Stimulated activated CD8-positive, alpha-beta memory T cell treated with anti-CD3 and anti-CD28 coated beads, Interleukin-15, amount 100 ng/mL, for 1 hour (primary cell): ENCODE measurements around the gene CCL11.

Experiments
- DNase-seq: peaks from one replicate; pipeline ENCODE4 v3.0.0-alpha.2; 2020; ENCODE audit warnings: low read depth

CCL11 gene

DNA sequence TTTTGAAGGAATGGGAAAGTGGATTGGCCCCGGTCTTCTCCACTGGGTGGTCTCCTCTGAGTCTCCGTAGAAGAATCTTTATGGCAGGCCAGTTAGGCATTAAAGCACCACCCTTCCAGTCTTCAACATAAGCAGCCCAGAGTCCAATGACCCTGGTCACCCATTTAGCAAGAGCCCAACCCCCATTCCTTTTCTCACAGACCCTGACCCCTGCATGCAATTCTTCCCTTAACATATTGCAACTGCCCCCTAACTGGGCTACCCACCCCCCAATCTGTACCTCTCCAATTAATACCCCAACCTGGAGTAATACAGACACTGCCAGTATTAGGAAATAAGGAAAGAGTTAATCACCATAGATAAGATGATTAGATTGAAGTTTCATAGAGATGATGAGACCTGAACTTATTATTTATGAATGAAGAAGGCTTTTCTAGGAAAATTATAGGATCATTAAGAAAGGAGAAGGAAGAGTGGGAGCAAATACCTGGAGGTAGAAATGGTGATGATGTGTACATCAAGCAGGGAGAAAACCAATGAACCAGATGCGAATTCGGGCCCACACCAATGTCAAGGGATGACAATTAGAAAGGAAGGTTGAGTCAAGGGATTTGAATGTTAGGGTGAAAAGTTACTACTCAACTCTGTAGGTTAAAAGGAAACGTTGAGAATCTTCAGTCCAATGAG is 28.1 kb upstream of the CCL11 start:
- no peak for DNase-seq

DNA sequence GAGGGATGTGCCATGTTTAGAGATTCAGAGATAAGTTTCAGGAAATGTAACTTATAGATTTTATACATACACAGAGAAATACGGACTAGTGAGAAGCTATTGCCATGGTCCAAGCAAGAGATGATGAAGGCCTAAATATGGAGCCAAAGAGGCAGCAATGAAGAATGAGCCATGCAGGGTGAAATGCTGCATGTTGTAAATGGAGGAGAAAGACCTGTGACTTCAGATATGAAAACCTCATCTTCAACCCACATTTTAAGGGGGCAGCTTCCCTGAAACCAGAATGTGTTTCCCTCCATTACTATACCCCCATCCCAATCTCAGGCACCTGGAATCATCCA is 27.6 kb upstream of the CCL11 start:
- no peak for DNase-seq

DNA sequence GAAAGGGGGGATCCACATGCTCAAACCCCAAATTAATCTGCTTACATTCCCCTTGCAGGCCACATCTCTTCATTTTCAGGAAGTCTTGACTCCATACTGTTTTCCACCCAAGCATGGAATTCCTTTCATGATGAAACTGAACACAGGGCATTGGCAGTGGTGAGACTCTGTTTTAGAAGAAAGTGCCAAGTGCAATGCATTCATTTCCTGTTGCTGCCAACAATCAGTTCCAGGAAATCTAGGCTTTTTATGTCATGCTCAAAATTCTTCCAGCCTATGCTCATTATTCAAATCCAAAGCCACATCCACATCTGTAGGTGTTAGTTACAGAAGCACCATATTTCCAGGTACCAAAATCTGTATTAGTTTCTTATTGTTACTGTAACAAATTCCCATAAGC is 26.4 kb upstream of the CCL11 start:
- DNase-seq: no peak

DNA sequence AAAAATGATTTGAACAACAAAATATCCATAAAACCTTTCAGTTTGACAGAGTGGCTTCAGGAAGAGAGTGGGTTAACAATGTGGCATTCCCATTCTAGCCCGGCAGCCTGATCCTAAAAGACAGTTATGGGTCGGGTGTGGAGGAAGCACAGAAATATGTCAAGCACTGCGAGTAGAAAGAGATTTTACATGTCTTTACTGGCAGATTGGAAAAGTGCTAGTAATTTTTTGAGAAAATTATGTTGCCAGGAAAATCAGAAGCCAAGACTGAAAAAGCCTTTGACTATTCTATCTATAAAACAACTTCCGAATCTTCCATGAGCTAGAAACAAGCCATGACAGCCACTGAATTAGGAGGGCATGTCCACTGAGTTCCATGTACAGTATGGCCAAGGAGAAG is 24.7 kb upstream of the CCL11 start:
- DNase-seq: no peak

DNA sequence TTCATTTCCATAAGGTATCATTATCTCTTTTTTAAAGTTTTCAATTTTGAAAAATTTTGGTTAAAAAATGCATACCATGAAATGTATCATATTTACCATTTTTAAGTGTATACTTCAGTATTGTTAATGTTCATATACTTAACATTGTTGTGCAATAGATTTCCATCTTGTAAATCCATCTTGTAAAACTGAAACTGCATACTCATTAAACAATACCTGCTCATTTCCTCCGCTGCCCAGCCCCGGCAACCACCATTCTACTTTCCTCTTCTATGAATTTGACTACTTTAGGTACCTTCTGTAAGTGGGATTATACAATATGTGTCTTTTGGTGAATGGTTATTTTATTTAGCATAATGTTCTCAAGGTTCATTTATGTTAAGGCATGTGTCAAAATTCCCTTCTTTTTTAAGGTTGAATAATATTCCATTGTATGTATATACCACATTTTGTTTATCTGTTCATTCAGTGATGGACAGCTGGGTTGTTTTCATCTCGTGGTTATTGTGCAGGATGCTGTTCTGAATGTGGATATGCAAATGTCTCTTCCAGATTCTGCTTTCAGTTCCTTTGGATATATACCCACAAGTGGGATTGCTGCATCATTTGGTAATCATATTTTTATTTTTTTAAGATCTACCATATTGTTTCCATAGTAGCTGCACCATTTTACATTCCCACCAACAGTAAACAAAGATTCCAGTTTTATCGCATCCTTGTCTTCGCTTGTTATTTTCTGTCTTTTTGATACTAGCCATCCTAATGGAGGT is 23.8 kb upstream of the CCL11 start:
- DNase-seq: no peak

DNA sequence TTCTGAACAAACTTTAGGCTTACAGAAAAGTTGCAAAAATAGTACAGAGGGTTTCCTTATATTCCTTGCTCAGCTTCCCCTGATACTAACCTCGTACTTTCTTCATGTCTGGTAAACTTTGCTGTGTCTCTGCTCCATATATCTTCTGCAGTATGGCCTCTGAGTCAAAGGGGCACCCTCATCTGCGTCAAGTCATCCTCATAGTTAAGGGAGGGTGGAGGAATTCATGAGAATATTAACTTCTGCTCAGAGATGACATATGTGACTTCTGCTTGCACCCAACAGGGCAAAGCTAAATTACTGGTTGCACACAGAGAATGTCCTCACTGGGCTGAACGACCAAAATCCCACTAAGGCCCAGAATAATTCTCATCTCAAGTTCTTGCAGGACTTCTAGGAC is 19.8 kb upstream of the CCL11 start:
- DNase-seq: no peak

DNA sequence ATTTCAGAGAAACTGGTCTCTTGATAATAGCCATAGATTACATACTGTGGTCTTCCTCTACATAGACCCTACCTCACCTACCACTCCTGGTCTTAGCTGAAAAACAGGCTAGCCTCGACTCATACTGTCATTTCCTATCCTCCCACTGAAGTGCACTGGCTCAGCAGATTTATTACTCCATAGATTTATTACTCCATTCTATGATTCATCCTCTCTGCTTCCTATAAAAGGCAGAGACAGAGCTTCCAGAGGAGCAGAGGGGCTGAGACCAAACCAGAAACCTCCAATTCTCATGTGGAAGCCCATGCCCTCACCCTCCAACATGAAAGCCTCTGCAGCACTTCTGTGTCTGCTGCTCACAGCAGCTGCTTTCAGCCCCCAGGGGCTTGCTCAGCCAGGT is 15.6 kb upstream of the CCL11 start, which contains the start of gene CCL7:
TSS of gene CCL7 (plus strand) at position 253 of the 400 bp plus-strand sequence. CDS start at position 323, 70 bp downstream.
- DNase-seq: no peak

DNA sequence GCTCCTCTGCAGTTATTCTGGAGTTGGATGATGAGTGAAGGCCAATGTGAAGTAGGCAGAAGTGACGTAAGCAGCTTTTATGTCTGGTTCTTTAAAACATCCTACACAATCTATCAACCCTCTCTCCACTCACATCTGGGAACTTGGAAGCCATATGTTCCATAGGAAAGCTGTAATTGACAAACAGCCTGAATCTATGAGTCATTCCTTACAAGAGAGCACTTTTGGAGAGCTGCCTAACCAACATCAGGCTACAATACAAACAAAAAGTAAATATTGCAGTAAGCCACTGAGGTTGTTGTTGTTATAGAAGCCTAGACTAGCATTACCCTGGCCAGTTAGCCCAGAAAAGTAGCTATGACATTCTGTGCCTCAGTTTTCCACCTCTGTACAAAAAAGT is 9.7 kb upstream of the CCL11 start:
- DNase-seq: no peak

DNA sequence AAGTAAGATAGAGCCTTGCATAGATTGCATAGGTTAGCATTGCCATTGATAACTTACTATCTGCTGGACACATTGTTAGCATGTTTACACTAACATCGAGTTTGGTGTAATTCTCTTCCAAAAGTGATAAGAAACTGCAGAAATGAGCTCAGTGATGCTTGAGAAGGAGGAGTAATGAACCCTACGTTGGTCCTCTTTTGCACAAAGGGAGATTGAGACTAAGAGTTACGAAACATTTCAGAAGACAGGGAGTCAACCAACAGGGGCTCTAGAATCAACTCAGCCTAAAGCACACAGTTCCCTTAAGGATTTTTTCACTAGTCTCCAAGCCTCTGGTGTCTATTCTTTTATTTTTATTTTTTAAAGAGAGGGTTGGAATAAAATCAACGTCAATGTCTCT is 8.7 kb upstream of the CCL11 start:
- DNase-seq: no peak

DNA sequence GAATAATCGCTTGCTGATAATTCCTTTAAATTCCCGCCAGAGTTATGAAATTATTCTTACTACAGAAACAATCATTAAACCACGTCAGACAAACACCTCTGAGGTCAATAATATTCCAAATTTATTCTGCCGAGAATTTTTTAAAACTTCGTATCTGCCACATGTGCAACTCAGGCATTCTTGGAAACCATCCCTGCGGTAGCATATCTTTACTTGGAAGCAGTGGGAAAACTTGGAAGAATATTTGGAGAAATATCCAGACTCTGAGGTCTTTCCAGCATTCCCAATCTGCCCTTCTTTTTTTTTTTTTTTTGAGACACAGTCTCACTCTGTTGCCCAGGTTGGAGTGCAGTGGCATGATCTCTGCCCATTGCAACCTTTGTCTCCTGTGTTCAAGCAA is 2.0 kb upstream of the CCL11 start:
- DNase-seq: no peak

DNA sequence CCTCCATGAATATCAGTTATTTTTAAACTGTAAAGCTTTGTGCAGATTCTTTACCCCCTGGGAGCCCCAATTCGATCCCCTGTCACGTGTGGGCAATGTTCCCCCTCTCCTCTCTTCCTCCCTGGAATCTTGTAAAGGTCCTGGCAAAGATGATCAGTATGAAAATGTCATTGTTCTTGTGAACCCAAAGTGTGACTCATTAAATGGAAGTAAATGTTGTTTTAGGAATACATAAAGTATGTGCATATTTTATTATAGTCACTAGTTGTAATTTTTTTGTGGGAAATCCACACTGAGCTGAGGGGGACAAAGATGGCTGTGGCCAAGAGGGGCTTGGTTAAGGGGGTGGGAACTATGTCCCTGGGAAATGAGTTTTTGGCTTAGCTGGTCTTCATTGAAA is 2.3 kb downstream of the CCL11 start:
- DNase-seq: no peak

DNA sequence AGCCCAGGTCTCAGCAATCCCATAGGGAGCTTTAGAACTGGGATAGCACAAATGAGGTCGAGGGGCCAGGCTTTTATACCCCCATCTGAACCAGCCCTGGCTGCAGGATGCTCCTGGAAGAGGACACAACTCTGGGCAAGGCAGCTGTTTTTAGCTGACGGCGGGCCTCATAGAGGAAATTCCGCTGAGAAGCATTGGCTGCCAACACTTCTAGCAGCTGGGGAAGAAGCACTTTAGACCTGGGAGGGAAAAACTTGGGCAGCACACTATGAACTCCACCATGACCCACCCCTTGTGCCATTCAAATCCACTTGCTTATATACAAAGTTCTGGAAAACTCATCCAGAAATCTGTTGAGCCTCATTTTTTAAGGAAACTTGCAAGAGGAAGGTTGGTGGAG is 5.0 kb downstream of the CCL11 start:
- DNase-seq: no peak

DNA sequence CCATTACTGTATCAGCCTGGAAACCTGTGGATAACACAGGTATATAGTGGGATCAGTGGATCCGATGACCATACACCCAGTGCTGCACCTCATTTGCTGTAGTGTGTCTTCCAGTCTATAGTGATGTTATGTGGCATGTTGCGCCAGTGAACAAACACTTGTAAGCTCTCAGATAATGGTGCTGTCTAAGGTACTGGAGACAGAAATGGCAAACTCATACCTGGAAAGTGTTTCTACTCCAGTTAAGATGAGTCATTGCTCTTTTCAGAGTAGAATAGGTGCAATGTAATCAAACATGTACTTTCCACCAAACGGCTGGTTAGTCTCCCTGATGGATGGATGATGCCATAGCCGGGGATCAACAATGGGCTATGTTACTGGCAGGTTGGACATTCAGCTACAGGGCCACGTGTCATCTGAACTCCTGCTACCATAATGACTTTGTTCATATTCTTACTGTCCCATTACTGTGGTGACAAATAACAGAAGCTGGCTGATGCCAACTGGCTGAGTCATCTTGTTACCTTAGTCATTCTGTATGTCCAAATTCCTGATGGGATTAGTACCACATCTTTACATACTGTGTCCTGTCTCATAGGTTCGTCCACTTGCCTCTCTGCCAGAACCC is 6.3 kb downstream of the CCL11 start:
- DNase-seq: no peak

DNA sequence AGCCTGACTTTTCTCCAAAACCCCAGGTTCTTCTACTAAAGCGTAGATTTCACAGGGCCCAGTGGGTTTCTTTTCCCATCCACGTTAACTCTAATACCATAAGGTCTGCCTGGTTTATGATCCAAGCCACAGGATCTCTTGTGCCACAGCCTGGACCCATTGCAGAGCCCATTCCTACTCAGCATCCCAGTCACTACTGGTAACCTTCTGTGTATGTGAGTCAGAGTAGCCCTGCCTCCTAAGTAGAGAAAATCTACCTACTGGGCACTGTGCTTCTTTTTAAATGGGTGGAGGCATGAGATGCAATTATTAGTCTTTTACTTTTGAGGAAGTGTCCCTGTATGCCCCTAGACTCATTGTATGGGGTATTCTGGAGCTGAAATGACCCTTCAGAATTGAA is 13.5 kb downstream of the CCL11 start:
- DNase-seq: no peak

DNA sequence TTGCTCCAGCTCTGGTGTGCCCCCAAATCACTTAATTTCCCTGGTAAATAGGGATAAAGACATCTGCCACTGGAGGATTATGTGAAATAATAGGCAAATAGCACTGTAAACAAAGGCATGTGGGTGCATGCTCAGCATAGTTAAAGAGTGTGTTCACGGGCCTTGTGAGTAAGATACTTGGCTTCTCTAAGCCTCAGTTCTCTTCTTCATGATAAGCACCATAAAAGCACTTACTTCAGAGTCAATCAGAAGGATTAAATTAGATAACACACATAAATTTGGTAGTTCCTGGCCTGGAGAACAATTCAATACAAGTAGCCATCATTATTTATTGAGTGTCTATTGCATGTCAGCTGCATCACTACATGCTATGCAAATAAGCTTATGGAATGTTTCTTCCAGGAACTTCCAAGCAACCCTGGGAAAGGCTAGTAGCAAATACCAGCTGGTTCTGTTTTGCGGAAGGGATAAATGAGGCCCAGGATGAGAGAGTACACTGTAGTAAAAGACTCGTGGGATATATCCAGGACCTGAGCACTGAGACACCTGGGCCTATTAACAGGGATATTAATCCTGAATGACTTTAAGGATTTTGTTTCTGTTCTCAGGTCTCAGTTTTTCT is 14.5 kb downstream of the CCL11 start:
- no peak for DNase-seq

DNA sequence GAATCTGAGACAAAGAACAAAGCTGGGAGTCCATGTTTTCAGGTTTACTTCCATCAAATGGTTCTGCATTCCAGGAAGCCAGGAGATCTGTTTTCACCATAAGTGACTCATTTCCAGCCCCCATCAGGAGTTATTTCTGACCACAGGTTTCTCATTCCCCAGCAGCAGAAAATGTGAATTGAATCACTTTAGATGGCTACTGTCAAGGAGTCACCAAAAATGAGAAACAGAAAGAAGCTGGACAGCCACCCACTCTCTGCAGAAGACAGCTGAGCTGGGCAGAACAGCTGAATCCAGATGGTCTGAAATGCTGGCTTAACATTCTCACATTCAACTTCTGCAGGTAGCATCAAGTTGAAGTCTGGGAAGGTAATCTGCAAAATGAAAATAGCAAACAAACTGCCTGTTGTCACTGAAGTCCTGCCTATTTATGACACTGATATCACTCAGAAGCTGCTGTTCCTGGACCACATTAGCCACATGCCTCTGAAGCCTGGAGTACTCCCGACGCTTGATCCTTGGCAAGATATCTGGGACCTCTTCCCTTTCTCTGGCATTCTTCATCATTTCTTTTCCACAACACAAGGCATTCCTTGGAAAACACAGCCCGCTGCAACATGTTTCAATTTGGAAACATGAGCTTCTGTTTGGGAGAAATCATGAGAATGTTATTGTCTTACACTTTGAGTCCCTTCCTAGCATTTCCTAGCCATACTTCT is 15.3 kb downstream of the CCL11 start:
- DNase-seq: no peak

DNA sequence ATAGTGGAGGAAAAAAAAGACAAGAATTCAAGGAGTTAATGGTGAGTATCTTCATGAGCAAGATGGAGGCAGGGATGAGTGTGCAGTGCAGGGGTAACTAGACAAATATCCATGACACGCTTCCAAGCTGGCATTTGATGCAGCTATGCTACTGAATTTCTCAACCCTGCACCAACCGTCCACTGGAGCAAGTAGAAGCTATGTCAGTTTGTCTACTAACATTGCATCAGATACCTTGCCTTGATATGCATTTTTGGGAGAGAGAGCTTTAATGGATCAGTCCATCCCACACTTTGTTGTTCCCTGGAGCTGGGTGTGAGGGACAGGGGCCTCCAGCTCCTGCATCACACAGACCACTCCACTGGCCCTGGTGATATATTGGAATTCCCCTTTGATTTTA is 16.4 kb downstream of the CCL11 start:
- no peak for DNase-seq

DNA sequence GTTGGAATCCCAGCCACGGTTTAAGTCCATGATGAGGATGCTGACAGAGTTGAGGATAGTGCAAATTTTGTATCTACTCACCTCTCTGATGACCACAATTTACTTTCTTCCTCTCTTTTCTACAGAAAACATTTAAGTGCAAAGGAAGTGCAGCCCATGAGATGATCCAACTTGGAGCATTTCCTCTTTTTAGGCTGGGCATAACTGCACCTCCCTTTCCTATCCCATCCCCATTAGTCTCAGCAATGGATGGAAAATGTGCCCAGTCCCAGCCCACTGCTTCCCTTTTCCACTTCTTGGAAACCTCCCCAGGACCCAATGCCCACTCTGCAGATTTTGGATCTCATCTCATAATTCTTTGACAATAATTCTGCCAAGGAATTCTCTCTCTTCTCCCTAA is 17.1 kb downstream of the CCL11 start:
- no peak for DNase-seq

DNA sequence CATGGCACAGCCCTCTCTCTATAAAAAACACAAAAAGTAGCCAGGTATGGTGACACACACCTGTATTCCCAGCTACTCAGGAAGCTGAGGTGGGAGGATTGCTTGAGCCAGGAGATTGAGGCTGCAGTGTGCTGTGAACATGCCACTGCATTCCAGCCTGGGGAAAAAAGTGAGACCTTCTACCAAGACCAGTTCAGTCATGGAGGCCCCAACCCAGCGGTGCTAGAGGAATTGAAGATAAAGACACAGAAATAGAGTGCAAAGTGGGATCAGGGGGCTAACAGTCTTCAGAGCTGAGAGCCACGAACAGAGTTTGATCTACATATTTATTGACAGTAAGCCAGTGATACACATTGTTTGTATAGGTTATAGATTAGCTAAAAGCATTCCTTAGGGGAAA is 18.1 kb downstream of the CCL11 start:
- DNase-seq: no peak

DNA sequence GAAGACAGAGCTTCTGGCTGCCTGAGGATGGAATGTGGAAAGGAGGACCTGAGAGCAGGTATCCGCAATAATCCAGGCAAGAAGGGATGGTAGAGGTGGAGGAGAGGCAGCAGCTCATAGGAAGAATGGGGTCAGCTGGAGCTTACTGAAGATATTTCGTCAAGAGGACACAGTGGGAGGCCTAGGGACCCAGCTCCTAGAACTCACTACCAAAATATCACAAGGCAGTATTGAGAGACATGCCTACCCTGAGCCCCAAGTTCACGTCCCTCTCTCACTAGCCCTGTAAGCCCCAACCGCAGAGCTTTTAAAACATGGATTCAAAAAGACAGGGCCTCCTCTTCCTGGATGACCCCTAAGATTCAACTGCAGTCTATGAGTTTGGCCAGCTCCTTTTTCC is 19.5 kb downstream of the CCL11 start:
- DNase-seq: no peak

DNA sequence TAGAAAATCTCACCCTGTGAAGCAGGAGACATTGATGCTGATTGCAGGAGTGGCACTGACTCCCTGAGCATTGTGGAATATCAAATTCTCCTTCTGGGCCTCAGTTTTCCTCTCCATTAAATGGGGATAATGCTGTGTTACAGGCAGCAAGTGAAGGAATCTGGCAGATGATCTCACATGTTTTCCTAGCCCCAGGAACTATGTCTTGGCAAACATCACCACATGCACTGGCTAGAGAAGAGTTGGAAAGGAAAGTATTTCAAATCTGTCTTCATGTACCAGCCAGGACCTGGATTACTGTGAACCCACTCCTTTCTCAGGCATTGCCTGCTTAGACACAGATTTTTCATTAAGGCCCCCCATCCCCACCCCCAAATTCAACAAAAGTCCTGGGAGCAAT is 20.1 kb downstream of the CCL11 start:
- no peak for DNase-seq

DNA sequence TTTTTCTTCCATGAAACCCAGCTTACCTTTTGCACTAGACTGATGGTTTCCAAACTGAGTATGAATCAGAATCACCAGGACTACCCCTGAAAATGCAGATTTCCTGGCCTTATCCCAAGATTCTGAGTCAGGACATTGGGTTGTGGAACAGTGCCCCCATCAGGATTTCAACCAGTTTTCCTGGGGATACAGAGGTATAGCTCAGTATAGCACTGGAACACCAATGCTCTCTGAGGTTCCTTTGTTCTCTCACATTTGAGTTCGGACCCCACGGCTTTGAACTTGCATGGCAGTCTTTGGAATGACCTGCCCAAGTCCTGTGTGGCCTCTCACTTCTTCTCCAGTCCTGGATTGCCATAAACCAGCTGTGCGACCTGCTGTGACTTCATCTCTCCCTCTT is 20.9 kb downstream of the CCL11 start:
- DNase-seq: no peak
